Measurements from ENCODE around the gene SP7. TPM values are rescaled to one million over a fixed set of nuclear protein-coding genes. Genes with fewer than 3 reads are reported as not detected.

Gene SP7
- total and polyA plus RNA-seq, 10 of the 15 experiments (the other 5 are each of a cell fraction or from before 2014, with no cell fraction given), result 0.05 to 0.11 TPM; not detected in 8

DNA sequence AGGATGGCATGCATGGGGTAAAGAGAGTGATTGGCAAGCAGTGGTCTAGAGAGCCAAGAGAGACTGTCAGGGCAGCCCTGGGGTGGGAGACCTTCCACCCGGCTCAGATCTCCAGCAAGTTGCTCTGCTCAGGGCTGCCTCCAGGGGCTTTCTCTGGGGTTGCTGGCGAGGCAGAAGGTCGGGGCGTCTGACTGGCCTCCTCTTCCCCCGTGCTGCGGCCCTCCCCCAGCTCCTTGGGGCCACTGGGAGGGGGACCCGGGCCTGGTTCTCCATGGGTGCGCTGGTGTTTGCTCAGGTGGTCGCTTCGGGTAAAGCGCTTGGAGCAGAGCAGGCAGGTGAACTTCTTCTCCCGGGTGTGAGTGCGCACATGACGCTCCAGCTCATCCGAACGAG lies 8.1 kb downstream of the SP7 start:
- no peak for ATAC-seq
- CTCF ChIA-PET, result interaction anchor here (1.0 to 15.1 kb wide), 12 partner anchors 8 to 207 kb away, joined by 3 to 240 read pairs (median 6); partner anchors contain the start of genes AMHR2, SP1 and TARBP2
- no peak overlapping the region for H3K27ac ChIP-seq (ENCODE audit: control insufficient read depth, insufficient read depth)
- intact Hi-C loops (cut with micrococcal nuclease; ENCODE audit: unreplicated experiment), result no loop called here
- no peak overlapping the region for H3K9ac ChIP-seq (ENCODE audit: control insufficient read depth, insufficient read depth, low read length)
- H4K20me1 ChIP-seq (ENCODE audit: control insufficient read depth, insufficient read depth), result no peaks in the 10 kb centered on the region
- H2AFZ ChIP-seq (ENCODE audit: control insufficient read depth, low read depth, low read length), result no peak overlapping the region
- POLR2A ChIA-PET, result interaction anchor here (0.5 to 1.6 kb wide), 3 partner anchors 17 to 274 kb away, joined by 5 to 7 read pairs (median 6); no protein-coding TSS in a partner anchor
- no peaks in the 10 kb centered on the region for H3K36me3 ChIP-seq (ENCODE audit: control insufficient read depth in 2 of 2, insufficient read depth in 2 of 2, low read length in 1 of 2)
- BruUV-seq (replicated peaks), result no TSS peak
- peaks cover 0 to 1% of the 10 kb centered on the region in 2 experiments; a peak in 2 of 4 replicates for H3K27me3 ChIP-seq (replicated peaks in 1 of 2; ENCODE audit: control insufficient read depth in 2 of 2, insufficient read depth in 2 of 2, low read length in 1 of 2)
- SMC1A ChIA-PET (ENCODE audit: uncharacterized antibody, unreplicated experiment), result interaction anchor here (2.7 to 9.8 kb wide), 2 partner anchors 17 to 24 kb away, joined by 12 to 123 read pairs; no protein-coding TSS in a partner anchor
- H3K4me1 ChIP-seq (ENCODE audit: control insufficient read depth, insufficient read depth, low read length), result peaks cover 17% of the 10 kb centered on the region; the same call in 1 of the 2 replicates
- in situ Hi-C loops (cut with MboI), result no loop called here
- WGBS (ENCODE audit: insufficient coverage, insufficient replicate concordance, low lambda C conversion rate, missing lambda C conversion rate), result 42% methylated on average over 16 of the region's 16 CpGs
- FAIRE-seq, result no peak
- RAD21 ChIA-PET (ENCODE audit: unreplicated experiment), result interaction anchor here (1.3 to 6.3 kb wide), 3 partner anchors 17 to 165 kb away, joined by 3 to 118 read pairs (median 30); no protein-coding TSS in a partner anchor
- H3K79me2 ChIP-seq (ENCODE audit: control insufficient read depth, insufficient read depth, low read length), result no peaks in the 10 kb centered on the region
- DNase-seq (ENCODE audit: low read depth, low spot score), result no peak
- no peak overlapping the region for H3K4me2 ChIP-seq (ENCODE audit: control insufficient read depth, insufficient read depth)
- no peaks in the 10 kb centered on the region for H3K9me3 ChIP-seq (replicated peaks; ENCODE audit: control insufficient read depth, insufficient read depth, low read length)
- TF ChIP-seq DPF2 (IDR thresholded peaks at IDR 0.05) (no peak), KAT2A (conservative IDR thresholded peaks at IDR 0.05; ENCODE audit: control insufficient read depth, low read depth, low read length) (no peak), SIX5 (IDR thresholded peaks at IDR 0.05; ENCODE audit: low read depth, low read length, severe bottlenecking) (no peak), CHD2 (IDR thresholded peaks at IDR 0.05; ENCODE audit: borderline replicate concordance, low read depth, low read length) (no peak), SREBF2 (IDR thresholded peaks at IDR 0.05; ENCODE audit: low read length) (no peak), POLR2AphosphoS5 (IDR thresholded peaks at IDR 0.05; ENCODE audit: low read length) (no peak), NBN (IDR thresholded peaks at IDR 0.05) (no peak), RAD21 (IDR thresholded peaks at IDR 0.05; ENCODE audit: insufficient read depth, low read depth, low read length) (no peak), ZNF384 (IDR thresholded peaks at IDR 0.05; ENCODE audit: borderline replicate concordance, low read depth, low read length) (no peak), ZNF207 (IDR thresholded peaks at IDR 0.05; ENCODE audit: borderline replicate concordance) (no peak), BMI1 (IDR thresholded peaks at IDR 0.05; ENCODE audit: borderline replicate concordance) (no peak), BHLHE40 (IDR thresholded peaks at IDR 0.05; ENCODE audit: borderline replicate concordance in 1 of 2, low read depth in 2 of 2, low read length in 1 of 2) (no peak), SIN3A (IDR thresholded peaks at IDR 0.05; ENCODE audit: low read depth, low read length) (no peak)
- TF ChIP-seq, protein P1, sequence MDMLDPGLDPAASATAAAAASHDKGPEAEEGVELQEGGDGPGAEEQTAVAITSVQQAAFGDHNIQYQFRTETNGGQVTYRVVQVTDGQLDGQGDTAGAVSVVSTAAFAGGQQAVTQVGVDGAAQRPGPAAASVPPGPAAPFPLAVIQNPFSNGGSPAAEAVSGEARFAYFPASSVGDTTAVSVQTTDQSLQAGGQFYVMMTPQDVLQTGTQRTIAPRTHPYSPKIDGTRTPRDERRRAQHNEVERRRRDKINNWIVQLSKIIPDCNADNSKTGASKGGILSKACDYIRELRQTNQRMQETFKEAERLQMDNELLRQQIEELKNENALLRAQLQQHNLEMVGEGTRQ (IDR thresholded peaks at IDR 0.05; ENCODE audit: borderline replicate concordance, low read depth, low read length), result no peak
- TF ChIP-seq, protein P2, sequence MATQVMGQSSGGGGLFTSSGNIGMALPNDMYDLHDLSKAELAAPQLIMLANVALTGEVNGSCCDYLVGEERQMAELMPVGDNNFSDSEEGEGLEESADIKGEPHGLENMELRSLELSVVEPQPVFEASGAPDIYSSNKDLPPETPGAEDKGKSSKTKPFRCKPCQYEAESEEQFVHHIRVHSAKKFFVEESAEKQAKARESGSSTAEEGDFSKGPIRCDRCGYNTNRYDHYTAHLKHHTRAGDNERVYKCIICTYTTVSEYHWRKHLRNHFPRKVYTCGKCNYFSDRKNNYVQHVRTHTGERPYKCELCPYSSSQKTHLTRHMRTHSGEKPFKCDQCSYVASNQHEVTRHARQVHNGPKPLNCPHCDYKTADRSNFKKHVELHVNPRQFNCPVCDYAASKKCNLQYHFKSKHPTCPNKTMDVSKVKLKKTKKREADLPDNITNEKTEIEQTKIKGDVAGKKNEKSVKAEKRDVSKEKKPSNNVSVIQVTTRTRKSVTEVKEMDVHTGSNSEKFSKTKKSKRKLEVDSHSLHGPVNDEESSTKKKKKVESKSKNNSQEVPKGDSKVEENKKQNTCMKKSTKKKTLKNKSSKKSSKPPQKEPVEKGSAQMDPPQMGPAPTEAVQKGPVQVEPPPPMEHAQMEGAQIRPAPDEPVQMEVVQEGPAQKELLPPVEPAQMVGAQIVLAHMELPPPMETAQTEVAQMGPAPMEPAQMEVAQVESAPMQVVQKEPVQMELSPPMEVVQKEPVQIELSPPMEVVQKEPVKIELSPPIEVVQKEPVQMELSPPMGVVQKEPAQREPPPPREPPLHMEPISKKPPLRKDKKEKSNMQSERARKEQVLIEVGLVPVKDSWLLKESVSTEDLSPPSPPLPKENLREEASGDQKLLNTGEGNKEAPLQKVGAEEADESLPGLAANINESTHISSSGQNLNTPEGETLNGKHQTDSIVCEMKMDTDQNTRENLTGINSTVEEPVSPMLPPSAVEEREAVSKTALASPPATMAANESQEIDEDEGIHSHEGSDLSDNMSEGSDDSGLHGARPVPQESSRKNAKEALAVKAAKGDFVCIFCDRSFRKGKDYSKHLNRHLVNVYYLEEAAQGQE (IDR thresholded peaks at IDR 0.05; ENCODE audit: low read depth, low read length), result no peak
- TF ChIP-seq, protein P3, sequence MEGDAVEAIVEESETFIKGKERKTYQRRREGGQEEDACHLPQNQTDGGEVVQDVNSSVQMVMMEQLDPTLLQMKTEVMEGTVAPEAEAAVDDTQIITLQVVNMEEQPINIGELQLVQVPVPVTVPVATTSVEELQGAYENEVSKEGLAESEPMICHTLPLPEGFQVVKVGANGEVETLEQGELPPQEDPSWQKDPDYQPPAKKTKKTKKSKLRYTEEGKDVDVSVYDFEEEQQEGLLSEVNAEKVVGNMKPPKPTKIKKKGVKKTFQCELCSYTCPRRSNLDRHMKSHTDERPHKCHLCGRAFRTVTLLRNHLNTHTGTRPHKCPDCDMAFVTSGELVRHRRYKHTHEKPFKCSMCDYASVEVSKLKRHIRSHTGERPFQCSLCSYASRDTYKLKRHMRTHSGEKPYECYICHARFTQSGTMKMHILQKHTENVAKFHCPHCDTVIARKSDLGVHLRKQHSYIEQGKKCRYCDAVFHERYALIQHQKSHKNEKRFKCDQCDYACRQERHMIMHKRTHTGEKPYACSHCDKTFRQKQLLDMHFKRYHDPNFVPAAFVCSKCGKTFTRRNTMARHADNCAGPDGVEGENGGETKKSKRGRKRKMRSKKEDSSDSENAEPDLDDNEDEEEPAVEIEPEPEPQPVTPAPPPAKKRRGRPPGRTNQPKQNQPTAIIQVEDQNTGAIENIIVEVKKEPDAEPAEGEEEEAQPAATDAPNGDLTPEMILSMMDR (IDR thresholded peaks at IDR 0.05 in 2 of 3, conservative IDR thresholded peaks at IDR 0.05 in 1 of 3; ENCODE audit: control insufficient read depth in 2 of 3, extremely low read depth in 1 of 3, insufficient read depth in 1 of 3, low read depth in 3 of 3, low read length in 3 of 3), result no peak
- no peak overlapping the region for H3K4me3 ChIP-seq
